HEK293T (cell line): ENCODE measurements around the gene LENG8.

Source experiments
- ARNT ChIP-seq: fragments of 450-650 bp; IDR thresholded peaks from 2 replicates; pipeline ENCODE4 v1.6.1; 2017; ENCODE audit warnings: mild to moderate bottlenecking
- BHLHE40 ChIP-seq: fragments of 450-650 bp; IDR thresholded peaks from 2 replicates; pipeline ENCODE4 v1.6.1; 2016; ENCODE audit warnings: mild to moderate bottlenecking, moderate library complexity, borderline replicate concordance
- FOXA1 ChIP-seq: fragments of 450-650 bp; IDR thresholded peaks from 2 replicates; pipeline ENCODE4 v1.6.1; 2016; ENCODE audit warnings: mild to moderate bottlenecking
- FOXM1 ChIP-seq: fragments of 450-650 bp; IDR thresholded peaks from 2 replicates; pipeline ENCODE4 v1.6.1; 2017; ENCODE audit warnings: mild to moderate bottlenecking, borderline replicate concordance
- HDGF ChIP-seq: fragments of 450-650 bp; IDR thresholded peaks from 2 replicates; pipeline ENCODE4 v1.6.1; 2017; ENCODE audit warnings: antibody characterized with exemption, borderline replicate concordance
- NFRKB ChIP-seq: fragments of 450-650 bp; IDR thresholded peaks from 2 replicates; pipeline ENCODE4 v1.6.1; 2016; ENCODE audit warnings: mild to moderate bottlenecking, moderate library complexity
- SP1 ChIP-seq: fragments of 450-650 bp; IDR thresholded peaks from 2 replicates; pipeline ENCODE4 v1.6.1; 2017
- SUZ12 ChIP-seq: fragments of 450-650 bp; IDR thresholded peaks from 2 replicates; pipeline ENCODE4 v1.6.1; 2016; ENCODE audit warnings: mild to moderate bottlenecking

GRCh38 chr19:54448774-54449700 is at the start of gene LENG8:
- no peak for TF ChIP-seq HDGF
- no peak for TF ChIP-seq ARNT
- TF ChIP-seq FOXA1 = no peak
- no peak for TF ChIP-seq SP1
- no peak for TF ChIP-seq SUZ12
- TF ChIP-seq FOXM1 = no peak
- TF ChIP-seq NFRKB = no peak
- TF ChIP-seq BHLHE40 = no peak
